SU-DHL-6 (cell line): ENCODE results near the gene DDX27.

Experiments
- H2AFZ ChIP-seq: fragments of 200-600 bp; sonication (generic); 2 replicates; pipeline ENCODE4 v1.6.1; 2014; ENCODE audit warnings: low read depth, mild to moderate bottlenecking, moderate library complexity, mixed read lengths, antibody characterized with exemption, low read length; ENCODE audit not compliant: severe bottlenecking
- H3F3A ChIP-seq: fragments of 200-600 bp; shearing (Covaris generic); 2 replicates; pipeline ENCODE4 v1.6.0; 2016; ENCODE audit warnings: antibody characterized with exemption, mild to moderate bottlenecking; ENCODE audit not compliant: insufficient read depth
- H3K27ac ChIP-seq: fragments of 200-600 bp; sonication (generic); 2 replicates; pipeline ENCODE4 v1.5.1; 2016; ENCODE audit warnings: low read depth, mild to moderate bottlenecking, low read length, moderate library complexity, mixed read lengths
- H3K27me3 ChIP-seq: fragments of 200-600 bp; sonication (generic), shearing (Covaris generic); 2 replicates; pipeline ENCODE4 v1.6.0; 2014; ENCODE audit warnings: mild to moderate bottlenecking, low read length
- H3K36me3 ChIP-seq: fragments of 200-600 bp; sonication (generic); 2 replicates; pipeline ENCODE4 v1.6.1; 2014; ENCODE audit warnings: mild to moderate bottlenecking, low read length, mixed read lengths
- H3K4me2 ChIP-seq: fragments of 300-600, 200-600 bp; shearing (Covaris generic), sonication (generic); 2 replicates; pipeline ENCODE4 v1.6.0; 2014; ENCODE audit warnings: low read length, low read depth, mild to moderate bottlenecking; ENCODE audit not compliant: poor library complexity, severe bottlenecking
- H3K4me3 ChIP-seq: fragments of 200-600 bp; sonication (generic); 2 replicates; pipeline ENCODE4 v1.5.1; 2014; ENCODE audit warnings: antibody characterized with exemption, low read length, mild to moderate bottlenecking, mixed read lengths; ENCODE audit not compliant: insufficient read depth, poor library complexity, severe bottlenecking
- H3K79me2 ChIP-seq: fragments of 200-600 bp; sonication (generic); 2 replicates; pipeline ENCODE4 v1.6.1; 2014; ENCODE audit warnings: mild to moderate bottlenecking, low read length, moderate library complexity; ENCODE audit not compliant: insufficient read depth
- H3K9ac ChIP-seq: fragments of 200-600 bp; sonication (generic); 2 replicates; pipeline ENCODE4 v1.7.0; 2014; ENCODE audit warnings: mild to moderate bottlenecking, low read length
- H3K9me2 ChIP-seq: fragments of 200-600 bp; sonication (generic); replicated peaks from 2 replicates; pipeline ENCODE4 v1.6.1; 2014; ENCODE audit warnings: low read length; ENCODE audit not compliant: insufficient read depth
- H3K9me3 ChIP-seq: fragments of 200-600 bp; sonication (generic); 2 replicates; pipeline ENCODE4 v1.6.1; 2014; ENCODE audit warnings: low read length, mixed read lengths; ENCODE audit not compliant: insufficient read depth
- H4K20me1 ChIP-seq: fragments of 200-600 bp; sonication (generic); 2 replicates; pipeline ENCODE4 v1.6.1; 2014; ENCODE audit warnings: low read depth, mild to moderate bottlenecking, antibody characterized with exemption, low read length, moderate library complexity, mixed read lengths
- EZH2phosphoT487 ChIP-seq: fragments of 200-600 bp; sonication (generic), shearing (Covaris generic); conservative IDR thresholded peaks from 2 replicates; pipeline ENCODE4 v1.6.1; 2018; ENCODE audit warnings: mild to moderate bottlenecking, antibody characterized with exemption, low read length, moderate library complexity, mixed read lengths
- TF ChIP-seq, protein P1 (sequence below): fragments of 200-600 bp; sonication (generic); IDR thresholded peaks from one replicate; pipeline ENCODE4 v1.5.1; 2017; ENCODE audit warnings: antibody characterized with exemption, mild to moderate bottlenecking, low read length, moderate library complexity; ENCODE audit not compliant: insufficient read depth, poor library complexity, severe bottlenecking

The DDX27 gene

DNA sequence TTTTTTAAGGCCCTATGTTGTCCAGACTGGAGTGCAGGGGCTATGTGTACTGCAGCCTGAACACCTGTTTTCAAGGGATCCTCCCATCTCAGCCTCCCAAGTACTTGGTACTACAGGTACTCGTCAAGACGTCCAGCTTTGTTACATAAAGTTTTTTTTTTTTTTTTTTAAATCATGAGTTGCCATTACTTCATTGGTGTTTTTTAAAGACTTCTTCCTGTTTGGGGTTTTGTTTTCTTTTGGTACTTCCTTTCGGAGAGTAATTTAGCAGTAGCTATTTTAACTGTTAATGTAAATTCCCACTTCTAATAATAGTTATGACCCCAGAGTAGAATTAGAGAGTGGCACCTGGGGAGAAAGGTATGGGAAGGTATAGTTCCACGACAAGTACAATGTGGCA is 48.1 kb downstream of the DDX27 start:
- peaks cover 6% of the 10 kb centered on the region; the same call in 1 of the 2 replicates for H3F3A ChIP-seq
- peaks cover 11% of the 10 kb centered on the region; the same call in 1 of the 2 replicates for H4K20me1 ChIP-seq
- no peaks in the 10 kb centered on the region for H3K9me2 ChIP-seq
- H2AFZ ChIP-seq = no peak overlapping the region
- H3K36me3 ChIP-seq = peaks cover 29% of the 10 kb centered on the region
- H3K27ac ChIP-seq = peak overlapping the region; percentile 49
- peak overlapping the region; percentile 59 for H3K4me2 ChIP-seq
- H3K79me2 ChIP-seq = peaks cover 57% of the 10 kb centered on the region
- no peaks in the 10 kb centered on the region for H3K27me3 ChIP-seq
- no peak for TF ChIP-seq EZH2phosphoT487
- TF ChIP-seq, protein P1, sequence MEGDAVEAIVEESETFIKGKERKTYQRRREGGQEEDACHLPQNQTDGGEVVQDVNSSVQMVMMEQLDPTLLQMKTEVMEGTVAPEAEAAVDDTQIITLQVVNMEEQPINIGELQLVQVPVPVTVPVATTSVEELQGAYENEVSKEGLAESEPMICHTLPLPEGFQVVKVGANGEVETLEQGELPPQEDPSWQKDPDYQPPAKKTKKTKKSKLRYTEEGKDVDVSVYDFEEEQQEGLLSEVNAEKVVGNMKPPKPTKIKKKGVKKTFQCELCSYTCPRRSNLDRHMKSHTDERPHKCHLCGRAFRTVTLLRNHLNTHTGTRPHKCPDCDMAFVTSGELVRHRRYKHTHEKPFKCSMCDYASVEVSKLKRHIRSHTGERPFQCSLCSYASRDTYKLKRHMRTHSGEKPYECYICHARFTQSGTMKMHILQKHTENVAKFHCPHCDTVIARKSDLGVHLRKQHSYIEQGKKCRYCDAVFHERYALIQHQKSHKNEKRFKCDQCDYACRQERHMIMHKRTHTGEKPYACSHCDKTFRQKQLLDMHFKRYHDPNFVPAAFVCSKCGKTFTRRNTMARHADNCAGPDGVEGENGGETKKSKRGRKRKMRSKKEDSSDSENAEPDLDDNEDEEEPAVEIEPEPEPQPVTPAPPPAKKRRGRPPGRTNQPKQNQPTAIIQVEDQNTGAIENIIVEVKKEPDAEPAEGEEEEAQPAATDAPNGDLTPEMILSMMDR = no peak
- no peak overlapping the region for H3K9ac ChIP-seq
- no peaks in the 10 kb centered on the region for H3K9me3 ChIP-seq
- H3K4me3 ChIP-seq = peak overlapping the region; percentile 24

DNA sequence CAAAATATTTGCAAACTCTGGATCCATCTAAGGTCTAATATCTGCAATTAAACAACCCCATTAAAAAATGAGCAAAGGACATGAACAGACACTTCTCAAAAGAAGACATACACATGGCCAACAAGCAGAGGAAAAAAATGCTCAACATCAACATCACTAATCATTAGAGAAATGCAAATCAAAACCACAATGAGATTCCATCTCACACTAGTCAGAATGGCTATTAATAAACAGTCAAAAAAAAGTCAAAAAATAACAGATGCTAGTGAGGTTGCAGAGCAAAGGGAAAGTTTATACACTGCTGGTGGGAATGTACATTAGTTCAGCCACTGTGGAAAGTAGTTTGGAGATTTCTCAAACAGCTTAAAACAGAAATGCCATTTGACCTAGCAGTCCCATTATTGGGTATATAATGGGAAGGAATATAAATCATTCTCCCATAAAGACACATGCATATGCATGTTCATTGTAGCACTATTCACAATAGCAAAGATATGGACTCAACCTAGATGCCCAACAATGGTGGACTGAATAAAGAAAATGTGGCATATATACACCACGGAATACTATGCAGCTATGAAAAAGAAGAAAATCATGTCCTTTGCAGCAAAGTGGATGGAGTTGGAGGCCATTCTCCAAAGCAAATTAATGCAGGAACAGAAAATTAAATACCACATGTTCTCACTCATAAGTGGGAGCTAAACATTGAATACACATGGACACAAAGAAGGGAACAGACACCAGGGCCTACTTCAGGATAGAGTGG is 49.6 kb downstream of the DDX27 start:
- no peak overlapping the region for H3K4me3 ChIP-seq

DNA sequence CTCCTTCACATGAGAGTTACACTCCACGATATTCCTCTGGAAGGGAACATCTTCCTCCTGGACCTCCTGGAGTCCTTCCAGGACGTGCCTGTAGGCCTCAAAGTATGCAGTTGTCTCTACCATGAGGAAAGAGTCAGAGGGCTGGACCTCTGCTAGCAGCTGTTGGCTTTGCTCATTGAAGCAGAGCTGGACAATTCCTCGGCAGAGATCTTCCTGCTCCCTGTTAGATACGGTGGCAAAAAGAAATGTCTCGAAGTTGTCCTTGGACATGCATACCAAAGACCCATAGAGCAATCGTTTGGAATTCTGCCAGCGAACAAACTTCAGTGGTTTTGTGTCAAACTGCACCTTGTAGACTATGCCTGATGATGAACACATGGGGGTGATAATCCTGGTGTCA is 51.0 kb downstream of the DDX27 start:
- H3K27ac ChIP-seq = 0 out of 2 replicates have a peak overlapping the region, but pooled peaks have one; percentile 17
- H3K36me3 ChIP-seq = peaks cover 28% of the 10 kb centered on the region
- H3K79me2 ChIP-seq = peaks cover 56% of the 10 kb centered on the region
- no peaks in the 10 kb centered on the region for H3K9me2 ChIP-seq
- H3K27me3 ChIP-seq = no peaks in the 10 kb centered on the region
- no peak overlapping the region for H3K4me2 ChIP-seq
- no peak overlapping the region for H2AFZ ChIP-seq
- no peak overlapping the region for H3K9ac ChIP-seq
- H3F3A ChIP-seq = peaks cover 6% of the 10 kb centered on the region; the same call in 1 of the 2 replicates
- TF ChIP-seq, protein P1 = no peak
- TF ChIP-seq EZH2phosphoT487 = no peak
- no peaks in the 10 kb centered on the region for H3K9me3 ChIP-seq
- H4K20me1 ChIP-seq = peaks cover 5% of the 10 kb centered on the region; the same call in 1 of the 2 replicates
- no peak overlapping the region for H3K4me3 ChIP-seq

More for the DNA sequence above, 49.6 kb downstream of the DDX27 start:
- H3K4me2 ChIP-seq = peak overlapping the region; percentile 59
- H3K9me3 ChIP-seq = no peaks in the 10 kb centered on the region
- H4K20me1 ChIP-seq = peaks cover 11% of the 10 kb centered on the region; the same call in 1 of the 2 replicates
- no peak overlapping the region for H2AFZ ChIP-seq
- H3K36me3 ChIP-seq = peaks cover 26% of the 10 kb centered on the region
- peaks cover 57% of the 10 kb centered on the region for H3K79me2 ChIP-seq
- no peaks in the 10 kb centered on the region for H3K27me3 ChIP-seq
- peaks cover 6% of the 10 kb centered on the region; the same call in 1 of the 2 replicates for H3F3A ChIP-seq
- peak overlapping the region; percentile 43 for H3K27ac ChIP-seq
- no peaks in the 10 kb centered on the region for H3K9me2 ChIP-seq
- no peak overlapping the region for H3K9ac ChIP-seq
- TF ChIP-seq, protein P1 = no peak
- TF ChIP-seq EZH2phosphoT487 = no peak
